GM12872 (cell line): ENCODE data around the gene EMP2.

Source experiments
- CTCF ChIP-seq: IDR thresholded peaks from 3 replicates; pipeline ENCODE4 v1.5.1; 2011; ENCODE audit warnings: low read depth, mild to moderate bottlenecking, low read length, moderate library complexity; ENCODE audit not compliant: insufficient read depth

EMP2 gene

GRCh38 chr16:10620120-10620519 lies 39.7 kb upstream of the EMP2 start:
- no peak for TF ChIP-seq CTCF

- no peak for TF ChIP-seq CTCF
Measured at GRCh38 chr16:10619271-10619849, 39.0 kb upstream of the EMP2 start.

- TF ChIP-seq CTCF, result no peak
Measured at GRCh38 chr16:10618710-10619209, 38.4 kb upstream of the EMP2 start.

- no peak for TF ChIP-seq CTCF
Measured at GRCh38 chr16:10617662-10618420, 37.4 kb upstream of the EMP2 start.

- TF ChIP-seq CTCF, result no peak
Measured at GRCh38 chr16:10616756-10617640, 36.6 kb upstream of the EMP2 start.

GRCh38 chr16:10616419-10616755 lies 36.0 kb upstream of the EMP2 start:
- no peak for TF ChIP-seq CTCF

GRCh38 chr16:10614685-10615084 lies 34.3 kb upstream of the EMP2 start:
- no peak for TF ChIP-seq CTCF
